Body of pancreas (tissue), 4 donors: Measurements from ENCODE around the gene NLGN1.

ENCODE experiments used
- POLR2A ChIP-seq, 3 donors: fragments of 450-650 bp; IDR thresholded peaks; one replicate each; pipeline ENCODE4 v1.6.1; 2016; ENCODE audit warnings: antibody characterized with exemption in 3 of 3, mild to moderate bottlenecking in 2 of 3
- TF ChIP-seq, protein P1 (sequence below), 7 experiments: fragments of 450-650 bp in 4 of 7; fragments of 200-600 bp in 3 of 7; sonication (generic) in 3 of 7; IDR thresholded peaks; one replicate each; pipeline ENCODE4 v1.5.1; 2016 to 2019; ENCODE audit warnings: antibody characterized with exemption in 7 of 7

DNA sequence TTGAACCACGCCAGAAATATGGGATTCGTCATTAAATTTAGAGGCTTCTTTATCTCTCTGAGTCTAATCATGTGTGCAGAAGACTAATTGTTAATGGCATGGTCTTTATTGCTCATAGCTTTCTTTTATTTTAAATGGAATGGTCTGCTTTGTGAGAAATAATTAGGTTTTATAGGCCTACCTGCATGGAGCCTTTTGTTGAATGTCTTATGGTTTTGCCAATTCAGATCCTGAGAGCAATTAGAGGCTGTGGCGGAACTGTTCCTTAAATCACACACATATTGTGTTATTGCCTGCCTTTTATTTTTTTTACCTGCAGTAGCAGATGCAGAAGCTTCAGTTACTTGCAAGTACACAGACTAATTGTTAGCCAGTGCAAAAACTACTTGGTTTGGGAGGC is 306.2 kb downstream of the NLGN1 start:
- TF ChIP-seq, protein P1, sequence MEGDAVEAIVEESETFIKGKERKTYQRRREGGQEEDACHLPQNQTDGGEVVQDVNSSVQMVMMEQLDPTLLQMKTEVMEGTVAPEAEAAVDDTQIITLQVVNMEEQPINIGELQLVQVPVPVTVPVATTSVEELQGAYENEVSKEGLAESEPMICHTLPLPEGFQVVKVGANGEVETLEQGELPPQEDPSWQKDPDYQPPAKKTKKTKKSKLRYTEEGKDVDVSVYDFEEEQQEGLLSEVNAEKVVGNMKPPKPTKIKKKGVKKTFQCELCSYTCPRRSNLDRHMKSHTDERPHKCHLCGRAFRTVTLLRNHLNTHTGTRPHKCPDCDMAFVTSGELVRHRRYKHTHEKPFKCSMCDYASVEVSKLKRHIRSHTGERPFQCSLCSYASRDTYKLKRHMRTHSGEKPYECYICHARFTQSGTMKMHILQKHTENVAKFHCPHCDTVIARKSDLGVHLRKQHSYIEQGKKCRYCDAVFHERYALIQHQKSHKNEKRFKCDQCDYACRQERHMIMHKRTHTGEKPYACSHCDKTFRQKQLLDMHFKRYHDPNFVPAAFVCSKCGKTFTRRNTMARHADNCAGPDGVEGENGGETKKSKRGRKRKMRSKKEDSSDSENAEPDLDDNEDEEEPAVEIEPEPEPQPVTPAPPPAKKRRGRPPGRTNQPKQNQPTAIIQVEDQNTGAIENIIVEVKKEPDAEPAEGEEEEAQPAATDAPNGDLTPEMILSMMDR (IDR thresholded peaks at IDR 0.05): no peak
- TF ChIP-seq POLR2A (IDR thresholded peaks at IDR 0.05): no peak
